ENCODE data around the gene SDC4.

Gene SDC4

DNA sequence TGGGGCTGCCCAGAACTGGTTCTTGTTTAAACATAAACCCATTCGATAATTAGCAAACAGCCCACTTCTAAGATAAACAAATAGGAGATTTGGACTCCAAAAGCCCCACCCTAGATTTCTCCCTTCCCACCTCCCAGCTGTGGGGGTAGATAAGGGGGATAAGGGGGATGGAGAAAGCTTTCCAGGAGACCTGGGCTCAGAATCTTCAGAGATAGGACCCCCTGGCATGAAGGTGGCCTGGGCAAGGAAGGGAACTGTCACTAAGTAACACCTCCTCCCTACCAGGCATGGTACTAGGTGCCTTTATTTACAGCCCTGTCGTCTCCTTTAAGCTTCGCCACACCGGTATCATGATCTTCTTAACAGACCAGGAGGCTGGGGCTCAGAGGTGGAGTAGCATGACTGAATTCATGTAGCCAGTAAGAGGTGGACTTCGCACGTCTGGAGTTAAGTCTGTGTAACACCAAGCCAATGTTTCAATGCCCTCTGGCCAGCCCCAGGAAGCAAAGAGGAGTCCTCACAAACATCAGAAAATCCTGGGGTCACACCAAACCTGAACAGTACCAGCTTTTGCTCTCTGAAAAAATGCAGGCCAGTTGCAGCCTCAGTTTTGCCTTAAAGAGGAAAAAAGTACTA, 4.6 kb downstream of the SDC4 start:
- DNase-seq (ENCODE audit: low read depth in 3 of 3, low spot score in 1 of 3): no peak

- DNase-seq (ENCODE audit: low read depth in 3 of 3, low spot score in 1 of 3): no peak
Observed at GRCh38 chr20:45342855-45343531, 5.2 kb downstream of the SDC4 start.

GRCh38 chr20:45341939-45342854, 6.0 kb downstream of the SDC4 start:
- DNase-seq (ENCODE audit: low read depth in 3 of 3, low spot score in 1 of 3): no peak

- no peak for DNase-seq (ENCODE audit: low read depth in 3 of 3, low spot score in 1 of 3)
Observed at GRCh38 chr20:45341579-45341938, 6.7 kb downstream of the SDC4 start.

DNA sequence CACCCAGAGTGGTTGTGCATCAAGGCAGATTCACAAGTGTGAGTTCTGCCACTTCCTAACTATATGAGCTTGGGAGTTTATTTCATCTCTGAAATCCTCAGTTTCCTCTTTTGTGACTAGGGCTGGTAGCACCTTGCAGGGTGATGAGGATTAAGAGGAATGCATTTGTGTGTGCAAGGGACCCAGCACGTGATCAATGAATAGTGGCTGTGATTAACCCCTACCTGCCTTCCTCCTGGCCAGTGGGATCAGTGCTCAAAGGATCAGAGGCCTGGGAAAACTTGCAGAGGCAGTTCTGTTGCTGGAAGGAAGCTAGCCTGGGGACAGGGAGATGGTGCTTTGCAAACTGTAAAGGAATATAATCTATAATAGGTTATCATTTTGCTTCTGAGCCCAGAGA, 7.3 kb downstream of the SDC4 start:
- DNase-seq (ENCODE audit: low read depth in 3 of 3, low spot score in 1 of 3): no peak

GRCh38 chr20:45340236-45340847, 7.9 kb downstream of the SDC4 start:
- DNase-seq (ENCODE audit: low read depth in 3 of 3, low spot score in 1 of 3): no peak

DNA sequence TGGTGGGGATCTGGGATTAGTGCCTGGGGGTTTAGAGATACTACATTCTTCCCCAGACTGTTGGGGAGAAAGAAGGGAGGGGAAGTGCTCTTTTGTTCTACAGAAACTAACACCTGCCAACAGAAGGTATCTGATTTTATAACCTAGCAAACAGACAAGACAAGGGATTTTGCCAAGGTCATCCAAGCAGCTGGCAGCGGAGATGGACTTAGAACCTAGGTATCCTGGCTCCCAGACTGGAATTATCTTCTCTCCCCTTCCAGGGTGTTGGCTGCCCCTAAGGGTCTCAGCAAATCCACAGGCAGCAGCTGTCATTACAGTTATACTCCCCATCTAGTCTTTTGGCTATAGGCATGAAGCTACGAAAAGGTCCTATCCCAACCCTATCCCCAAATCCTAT, 8.4 kb downstream of the SDC4 start:
- DNase-seq (ENCODE audit: low read depth in 3 of 3, low spot score in 1 of 3): no peak

- no peak for DNase-seq (ENCODE audit: low read depth in 3 of 3, low spot score in 1 of 3)
Observed at GRCh38 chr20:45339084-45339483, 9.1 kb downstream of the SDC4 start.

DNA sequence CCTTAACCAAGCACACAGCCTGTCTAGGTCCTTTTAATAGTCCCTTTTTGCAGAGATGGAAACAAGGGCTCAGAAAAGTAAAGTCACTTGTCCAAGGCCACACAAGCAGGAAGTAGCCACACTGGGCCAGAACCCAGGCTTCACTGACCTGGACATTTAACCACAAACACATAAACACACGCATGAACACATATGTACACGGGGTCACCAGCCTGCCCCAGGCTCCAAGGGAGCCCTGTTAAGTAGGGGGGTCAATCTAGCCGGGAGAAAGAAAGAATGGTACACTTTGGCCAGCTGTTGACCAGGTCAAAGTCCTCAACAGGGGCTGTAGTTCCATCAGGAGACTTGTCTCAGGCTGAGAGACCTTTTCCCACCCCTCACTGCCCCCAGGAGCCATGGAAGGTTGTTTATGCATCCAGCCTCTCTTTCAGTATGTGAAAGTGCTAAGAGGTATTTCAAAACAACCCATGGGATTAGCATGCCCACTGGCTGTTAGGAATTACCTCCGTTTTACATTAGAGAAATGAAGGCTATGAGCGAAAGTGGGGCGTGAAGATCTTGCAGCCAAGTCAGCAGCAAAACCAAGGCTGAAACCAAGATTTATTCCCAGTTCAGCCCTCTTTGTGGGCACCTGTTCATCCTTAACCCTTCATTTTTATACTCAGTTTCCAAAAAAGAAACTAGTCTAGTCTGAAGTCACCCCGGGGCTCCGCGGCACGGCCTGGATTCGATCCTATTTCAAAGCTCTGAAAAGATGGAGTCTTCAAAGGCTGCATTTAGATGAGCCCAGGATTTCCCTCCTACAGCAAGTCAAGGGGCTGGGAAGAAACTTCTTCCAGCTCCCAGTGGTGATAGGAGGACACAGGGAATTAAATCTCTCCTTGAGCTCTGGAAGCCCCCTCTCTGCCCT, 9.8 kb downstream of the SDC4 start:
- DNase-seq (ENCODE audit: low read depth in 3 of 3, low spot score in 1 of 3): no peak

GRCh38 chr20:45337367-45338120, 10.7 kb downstream of the SDC4 start:
- DNase-seq (ENCODE audit: low read depth in 3 of 3, low spot score in 1 of 3): no peak

DNA sequence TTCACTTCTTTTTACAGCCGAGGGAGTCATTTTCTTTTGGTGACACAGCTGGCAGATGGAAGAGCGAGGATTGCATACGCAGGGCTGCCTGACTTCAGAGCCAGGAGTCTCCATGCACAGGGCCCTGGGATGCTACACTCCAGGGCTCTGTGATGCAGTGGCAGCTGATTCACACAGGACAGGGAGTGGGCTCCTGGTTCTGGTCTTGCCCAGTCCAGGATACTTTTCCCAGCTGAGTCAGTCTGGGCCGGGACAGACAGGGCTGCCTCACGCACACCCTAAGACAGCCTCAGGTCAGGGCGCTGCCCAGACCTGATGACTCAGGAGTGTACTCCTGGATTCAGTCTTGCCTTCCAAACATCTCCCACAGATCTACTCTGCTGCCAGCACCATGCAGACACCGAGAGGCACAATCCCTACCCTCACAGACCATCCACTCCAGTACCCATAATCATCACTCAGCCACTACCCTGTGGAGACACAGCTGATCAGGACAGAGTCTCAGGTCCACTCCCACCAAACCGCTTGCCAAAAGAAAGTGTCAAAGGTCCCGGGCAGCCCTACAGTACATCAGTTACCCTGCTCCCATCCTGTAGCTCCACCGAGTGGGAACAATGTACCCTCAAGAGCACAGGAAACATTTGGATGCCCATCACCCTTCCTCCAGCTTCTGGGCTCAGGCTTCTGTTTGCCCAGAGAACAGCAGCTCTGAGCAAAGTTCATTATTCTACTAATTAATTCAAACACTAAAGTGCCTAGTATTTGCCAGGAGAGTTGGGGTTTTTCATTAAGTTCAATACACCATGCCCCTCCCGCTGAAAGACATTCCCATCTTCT, 11.5 kb downstream of the SDC4 start:
- DNase-seq (ENCODE audit: low read depth in 3 of 3, low spot score in 1 of 3): no peak

GRCh38 chr20:45330476-45330875, 17.7 kb downstream of the SDC4 start:
- DNase-seq (ENCODE audit: low read depth in 3 of 3, low spot score in 1 of 3): no peak

DNA sequence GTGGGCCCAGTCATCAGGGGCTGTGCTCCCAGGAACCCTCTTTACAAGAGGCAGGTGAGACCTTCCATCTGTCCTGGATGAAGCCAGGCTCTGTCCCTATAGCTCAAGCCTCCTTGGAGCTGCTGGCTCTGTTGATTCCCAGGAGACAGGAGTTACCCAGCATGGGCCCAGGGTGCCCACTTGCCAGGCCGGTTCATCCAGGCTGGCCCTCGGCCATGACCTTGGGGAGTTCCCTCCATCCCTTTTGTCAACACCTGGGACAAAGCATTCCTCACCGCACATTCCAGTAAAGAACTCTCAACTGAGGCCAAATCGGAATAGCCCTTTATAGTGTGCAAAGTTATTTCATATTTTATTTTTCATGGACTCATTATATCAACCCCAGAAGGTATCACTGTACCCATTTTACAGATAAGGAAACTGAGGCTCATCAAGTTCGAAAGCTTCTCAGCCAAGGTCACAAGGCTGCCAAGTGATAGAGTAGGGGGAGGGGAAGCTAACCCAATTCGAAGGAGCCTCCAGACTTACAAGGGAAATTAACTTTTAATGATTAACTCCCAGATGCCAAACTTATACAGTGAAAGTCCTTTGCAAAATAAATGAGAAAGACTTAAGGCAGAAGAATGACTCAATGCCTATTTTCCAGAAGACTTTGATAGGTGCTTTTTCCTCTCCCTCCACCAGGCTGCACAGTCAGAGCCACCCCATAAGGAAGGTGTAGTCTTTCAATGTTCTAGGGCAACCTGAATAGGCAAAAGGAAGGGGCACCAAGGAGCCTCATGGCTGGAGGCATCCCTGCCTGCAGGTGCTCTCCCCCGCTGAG, 18.5 kb downstream of the SDC4 start:
- DNase-seq (ENCODE audit: low read depth in 3 of 3, low spot score in 1 of 3): no peak

- no peak for DNase-seq (ENCODE audit: low read depth in 3 of 3, low spot score in 1 of 3)
Observed at GRCh38 chr20:45328451-45328850, 19.8 kb downstream of the SDC4 start.

DNA sequence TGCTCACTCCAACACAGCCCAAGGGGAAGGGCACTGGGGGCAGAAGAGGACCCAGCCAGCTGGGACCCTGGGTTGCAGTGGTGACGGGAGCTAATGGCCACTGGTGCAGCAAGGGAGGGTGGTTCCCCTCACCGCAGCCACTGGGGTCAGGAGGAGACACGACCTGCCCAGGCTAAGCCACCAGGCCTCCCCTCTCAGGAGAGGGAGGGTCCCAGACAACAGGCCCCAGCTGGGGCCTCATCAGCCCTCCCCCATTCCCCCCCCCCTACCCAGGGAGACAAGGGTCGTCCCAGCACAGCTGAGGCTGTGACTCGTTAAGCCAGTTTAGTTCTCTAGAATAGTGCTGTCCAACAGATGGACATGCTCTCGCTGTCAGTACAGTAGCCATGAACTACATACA, 22.9 kb downstream of the SDC4 start:
- DNase-seq (ENCODE audit: low read depth in 3 of 3, low spot score in 1 of 3): no peak

- DNase-seq (ENCODE audit: low read depth in 3 of 3, low spot score in 1 of 3): no peak
Observed at GRCh38 chr20:45323731-45324130, 24.5 kb downstream of the SDC4 start.

DNA sequence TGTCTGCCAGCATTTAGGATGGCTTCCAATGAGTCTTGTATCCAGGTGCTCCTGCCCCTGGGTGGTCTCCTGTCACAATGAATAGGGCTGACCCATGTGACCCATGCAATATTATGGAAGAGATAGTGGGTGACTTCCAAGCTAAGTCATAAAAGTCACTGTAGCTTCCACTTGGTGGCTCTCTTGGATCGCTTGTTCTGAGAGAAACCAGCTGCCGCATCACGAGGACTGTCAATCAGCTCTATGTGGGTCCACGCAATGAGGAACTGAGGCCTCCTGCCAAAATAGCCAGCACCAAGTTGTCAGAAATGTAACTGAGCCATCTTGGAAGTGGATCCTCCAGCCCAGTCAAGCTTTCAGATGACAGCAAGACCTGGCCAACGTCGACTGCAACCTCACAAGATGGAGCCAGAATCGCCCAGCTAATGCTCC, 25.3 kb downstream of the SDC4 start:
- no peak for DNase-seq (ENCODE audit: low read depth in 3 of 3, low spot score in 1 of 3)

GRCh38 chr20:45320948-45321595, 27.2 kb downstream of the SDC4 start:
- no peak for DNase-seq (ENCODE audit: low read depth in 3 of 3, low spot score in 1 of 3)

All from stimulated activated CD4-positive, alpha-beta T cell treated with anti-CD3 and anti-CD28 coated beads, TNF-alpha, amount 100 ng/mL, for 1 hour (primary cell).